HG02610 (cell line): Measurements from ENCODE around the gene HECA.

Experiments used
- ATAC-seq: cut with Tn5 transposase; IDR thresholded peaks from one replicate; pipeline ENCODE4 v1.9.1; 2021; ENCODE audit warnings: mild to moderate bottlenecking, moderate library complexity; ENCODE audit not compliant: unreplicated experiment

Gene HECA

GRCh38 chr6:139159016-139159415 lies 24.1 kb downstream of the HECA start:
- no peak for ATAC-seq

GRCh38 chr6:139161169-139161568 lies 26.3 kb downstream of the HECA start:
- peak; percentile 35 for ATAC-seq

- ATAC-seq: peak; percentile 98
These were observed 27.0 kb downstream of the HECA start for GRCh38 chr6:139161817-139162284.

GRCh38 chr6:139164001-139164400 lies 29.1 kb downstream of the HECA start:
- ATAC-seq: no peak

GRCh38 chr6:139165324-139165723 lies 30.4 kb downstream of the HECA start:
- no peak for ATAC-seq

- ATAC-seq: no peak
These were observed 31.5 kb downstream of the HECA start for GRCh38 chr6:139166238-139166955.

- no peak for ATAC-seq
These were observed 32.1 kb downstream of the HECA start for GRCh38 chr6:139166956-139167313.

- ATAC-seq: no peak
These were observed 37.3 kb downstream of the HECA start for GRCh38 chr6:139172151-139172550.

GRCh38 chr6:139172567-139172966 lies 37.7 kb downstream of the HECA start:
- no peak for ATAC-seq

- peak; percentile 45 for ATAC-seq
These were observed 38.3 kb downstream of the HECA start for GRCh38 chr6:139173172-139173571.

GRCh38 chr6:139173822-139174221 lies 38.9 kb downstream of the HECA start:
- ATAC-seq: no peak

- no peak for ATAC-seq
These were observed 40.1 kb downstream of the HECA start for GRCh38 chr6:139174961-139175360.

- peak; percentile 54 for ATAC-seq
These were observed 40.6 kb downstream of the HECA start for GRCh38 chr6:139175389-139175948.

GRCh38 chr6:139181236-139181635 lies 46.4 kb downstream of the HECA start:
- ATAC-seq: no peak

GRCh38 chr6:139184047-139184446 lies 49.2 kb downstream of the HECA start:
- no peak for ATAC-seq

- ATAC-seq: no peak
These were observed 49.6 kb downstream of the HECA start for GRCh38 chr6:139184459-139184858.

GRCh38 chr6:139186242-139186641 lies 51.4 kb downstream of the HECA start:
- ATAC-seq: no peak

- ATAC-seq: no peak
These were observed 51.8 kb downstream of the HECA start for GRCh38 chr6:139186692-139187091.

- no peak for ATAC-seq
These were observed 52.6 kb downstream of the HECA start for GRCh38 chr6:139187489-139187888.

- no peak for ATAC-seq
These were observed 54.8 kb downstream of the HECA start for GRCh38 chr6:139189665-139190064.

- no peak for ATAC-seq
These were observed 59.9 kb downstream of the HECA start for GRCh38 chr6:139194740-139195139.

GRCh38 chr6:139198529-139199288 lies 63.8 kb downstream of the HECA start:
- no peak for ATAC-seq
